NCI-H2107 (cell line): ENCODE measurements around the gene SCUBE1.

Experiments used
- DNase-seq: peaks from one replicate; lab custom pipeline; 2025; lab: John Stamatoyannopoulos, UW

Gene SCUBE1

DNA sequence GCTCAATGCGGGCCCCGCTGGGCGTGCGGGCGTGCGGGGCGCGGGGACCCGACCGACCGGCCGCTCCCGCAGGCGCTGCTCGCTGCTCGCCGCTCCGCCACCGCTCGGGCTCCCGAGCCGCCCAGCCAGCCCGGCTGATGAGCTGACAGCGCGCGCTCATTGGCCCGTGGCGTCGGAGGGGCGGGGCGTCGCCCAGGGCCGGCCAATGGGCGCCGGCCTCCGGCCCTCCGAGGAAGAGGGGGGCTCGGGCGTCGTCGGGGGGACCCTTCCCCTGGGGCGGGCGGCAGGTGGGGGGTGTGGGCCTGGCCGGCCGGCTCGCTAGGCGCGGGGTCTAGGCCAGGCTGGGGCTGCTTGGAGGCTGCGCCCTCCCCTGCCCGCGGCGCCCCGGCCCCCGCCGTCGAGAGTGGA, at the start of gene SCUBE1:
Gene SCUBE1 (minus strand): TSS at position 111 of the 408 bp plus-strand sequence. CDS start 111 bp downstream, outside the sequence.
- no peak for DNase-seq

DNA sequence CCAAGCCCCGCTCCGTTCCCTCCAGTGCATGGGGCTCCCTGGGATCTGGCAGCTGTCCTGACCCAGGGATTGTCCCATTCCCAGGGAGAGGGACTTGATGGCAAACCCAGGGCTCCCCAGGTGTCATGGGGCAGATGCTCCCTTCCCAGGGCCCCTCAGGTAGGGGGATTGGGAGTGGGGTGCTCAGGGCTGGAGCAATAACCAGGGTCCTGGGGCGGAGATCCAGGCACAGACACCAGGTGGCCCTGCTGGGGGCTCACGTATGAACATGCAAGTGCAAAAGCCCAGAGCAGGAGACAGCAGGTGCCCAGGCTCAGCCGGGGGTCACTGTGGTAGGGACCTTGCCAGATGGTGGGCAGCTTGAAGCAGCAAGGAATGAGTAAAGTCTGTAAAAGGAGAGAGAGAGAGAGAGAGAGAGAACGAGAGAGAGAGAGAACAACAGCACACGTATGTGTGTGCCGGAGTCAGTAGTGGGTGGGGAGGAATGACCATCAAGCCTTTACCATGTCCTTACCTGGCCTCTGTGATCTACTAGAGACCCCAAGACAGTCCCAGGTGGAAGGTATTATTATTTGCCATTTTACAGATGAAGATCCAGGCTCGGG, 49.3 kb upstream of the SCUBE1 start:
- no peak for DNase-seq

DNA sequence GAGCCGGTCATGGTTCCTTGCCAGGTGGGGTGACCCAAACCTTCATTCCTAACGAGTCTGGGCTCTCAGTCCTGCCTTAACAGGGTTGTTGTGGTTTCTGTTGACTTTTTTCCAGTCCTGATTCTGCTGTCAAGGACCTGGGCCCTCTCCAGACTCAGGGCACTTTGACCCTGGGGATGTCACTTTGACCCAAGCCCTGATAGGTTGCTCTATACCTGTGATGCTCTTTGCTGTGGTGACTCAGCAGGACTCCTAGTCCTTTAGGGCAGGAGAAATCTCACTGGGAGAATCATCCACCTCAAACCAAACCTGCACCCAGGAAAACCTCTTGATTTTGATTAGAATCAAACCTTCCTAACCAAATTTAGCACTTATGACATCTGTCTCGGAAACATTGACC, 48.1 kb upstream of the SCUBE1 start:
- no peak for DNase-seq

DNA sequence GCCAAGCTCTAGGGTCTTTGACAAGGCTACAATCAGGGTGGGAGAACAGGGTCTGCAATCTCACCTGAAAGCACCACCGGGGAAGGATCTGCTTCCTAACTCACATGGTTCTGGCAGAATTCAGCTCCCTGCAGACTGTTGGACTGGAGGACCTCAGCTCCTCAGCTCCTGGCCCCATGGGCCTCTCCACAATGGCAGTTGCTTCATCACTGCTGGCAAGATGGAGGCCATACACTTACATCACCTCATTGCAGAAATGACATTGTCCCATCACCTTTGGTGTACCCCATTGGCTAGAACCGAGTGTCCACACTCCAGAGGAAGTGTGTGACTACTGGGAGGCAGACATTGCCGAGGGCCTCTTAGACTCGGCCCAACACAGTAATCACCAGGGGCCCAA, 47.7 kb upstream of the SCUBE1 start:
- DNase-seq, result no peak

DNA sequence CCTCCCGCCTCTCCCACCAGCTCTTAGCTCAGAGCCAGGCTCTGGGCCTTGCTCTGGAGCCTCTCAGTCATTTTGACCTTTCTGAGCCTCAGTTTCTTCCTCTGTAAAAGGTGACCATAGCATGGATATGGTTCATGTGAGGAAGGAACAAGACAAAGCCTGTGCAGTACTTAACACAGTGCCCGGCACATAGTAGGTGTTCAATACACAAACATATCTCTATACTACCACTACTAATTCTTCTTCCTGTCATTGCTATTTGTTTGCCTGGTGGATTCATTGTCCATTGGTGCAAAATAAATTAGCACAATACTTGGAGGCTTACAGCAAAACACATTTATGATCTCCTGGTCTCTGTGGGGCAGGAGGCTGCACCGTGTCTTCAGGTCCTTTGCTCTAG, 47.0 kb upstream of the SCUBE1 start:
- no peak for DNase-seq

DNA sequence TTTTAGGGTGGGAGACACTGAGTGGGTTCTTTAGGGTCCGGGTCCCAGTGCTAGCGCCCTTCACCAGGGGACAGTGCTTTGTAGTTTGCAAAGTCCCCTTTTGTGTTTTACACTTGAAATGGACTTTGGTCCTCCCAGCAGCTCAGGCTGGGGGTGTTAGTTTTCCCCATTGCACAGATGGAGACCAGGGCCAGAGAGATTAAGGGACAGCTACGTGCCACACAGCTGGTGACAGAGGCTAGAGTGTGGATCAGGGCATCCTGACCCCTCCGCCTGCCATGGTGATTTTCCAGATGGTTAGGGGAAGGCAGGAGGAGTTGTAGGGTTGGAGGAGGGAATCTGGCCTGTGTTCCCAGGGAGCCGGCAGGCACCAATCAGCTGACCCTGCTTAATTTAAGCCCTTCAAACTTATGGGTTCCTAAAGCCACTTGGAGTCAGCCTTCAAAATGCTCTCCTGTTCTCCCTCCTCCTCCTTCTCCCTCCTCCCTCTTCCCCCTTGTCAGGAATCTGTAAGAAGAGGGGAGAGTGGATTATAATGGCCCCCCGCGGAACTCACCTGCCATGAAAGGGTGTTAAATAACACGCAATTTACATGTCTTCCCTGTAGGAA, 46.2 kb upstream of the SCUBE1 start:
- DNase-seq, result no peak

DNA sequence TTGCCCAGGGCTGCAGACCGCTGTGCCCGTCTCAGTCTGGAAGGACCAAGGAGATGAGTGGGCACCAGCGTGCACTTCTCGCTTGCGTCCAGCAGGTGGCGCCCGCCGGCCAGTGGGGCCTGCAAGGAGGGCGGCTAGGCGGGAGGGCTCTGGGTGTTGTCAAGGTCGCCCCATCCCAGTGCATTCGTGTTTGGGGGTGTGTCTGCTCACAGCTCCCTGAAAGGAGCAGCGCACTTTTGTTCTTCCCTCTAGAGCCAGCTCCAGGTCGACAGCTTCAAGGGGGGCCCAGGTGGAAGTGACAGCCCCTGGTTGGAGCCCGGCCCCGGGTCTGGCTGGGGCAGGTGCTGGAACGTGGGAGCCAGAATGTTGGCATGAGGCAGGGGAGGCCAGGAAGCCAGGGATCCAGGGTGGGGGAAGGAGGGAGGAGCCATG, 45.3 kb upstream of the SCUBE1 start:
- DNase-seq, result peak; percentile 33

DNA sequence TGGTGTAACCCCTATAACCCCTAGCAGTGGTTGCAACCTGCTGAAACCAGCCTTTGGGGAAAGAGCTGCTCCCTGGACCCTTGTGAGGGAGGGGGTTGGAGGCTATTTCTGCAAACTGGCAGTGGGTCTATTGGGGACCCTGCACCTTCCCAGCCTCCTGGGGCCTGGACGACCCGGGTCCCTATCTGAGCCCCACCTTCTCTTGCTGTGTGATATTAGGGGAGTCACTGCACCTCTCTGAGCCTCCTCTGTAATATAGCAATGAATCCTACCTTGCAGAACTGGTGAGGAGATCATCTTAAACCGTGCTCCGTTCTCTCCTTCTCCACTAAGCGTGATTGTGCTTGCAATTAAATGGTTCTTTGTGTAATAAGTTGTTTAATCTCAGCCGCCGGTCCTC, 44.6 kb upstream of the SCUBE1 start:
- DNase-seq, result no peak

DNA sequence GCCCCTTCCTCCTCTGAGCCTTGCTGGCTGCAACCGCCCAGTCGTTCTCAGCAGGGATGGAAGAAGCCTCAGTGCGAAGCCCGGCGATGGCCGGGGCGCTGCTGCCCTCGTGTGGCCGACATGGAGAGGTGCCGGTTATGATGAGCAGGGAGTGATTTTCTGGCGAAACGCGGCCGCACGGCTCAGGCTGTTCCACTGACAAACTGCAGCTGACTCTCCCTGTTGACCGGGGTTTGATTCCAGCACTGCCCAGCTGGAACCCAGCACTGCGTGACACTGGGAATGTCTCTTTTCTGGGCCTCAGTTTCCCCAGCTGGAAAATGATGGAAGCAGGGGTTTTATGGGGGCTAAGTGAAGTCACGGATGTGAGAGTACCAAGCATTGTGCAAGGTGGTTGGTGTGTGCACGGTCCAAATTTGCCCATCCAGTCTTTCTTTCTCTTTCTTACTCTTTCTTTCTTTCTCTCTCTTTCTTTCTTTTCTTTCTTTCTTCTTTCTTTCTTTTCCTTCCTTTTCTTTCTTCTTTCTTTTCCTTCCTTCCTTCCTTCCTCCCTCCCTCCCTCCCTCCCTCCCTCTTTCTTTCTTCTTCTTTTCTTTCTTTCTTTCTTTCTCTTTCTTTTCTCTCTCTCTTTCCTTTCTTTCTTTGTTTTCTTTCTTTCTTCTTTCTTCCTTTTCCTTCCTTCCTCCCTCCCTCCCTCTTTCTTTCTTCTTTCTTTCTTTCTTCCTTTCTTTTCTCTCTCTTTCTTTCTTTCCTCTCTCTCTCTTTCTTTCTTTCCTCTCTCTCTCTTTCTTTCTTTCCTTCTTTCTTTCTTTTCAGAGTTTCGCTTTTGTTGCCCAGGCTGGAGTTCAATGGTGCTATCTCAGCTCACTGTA, 42.8 kb upstream of the SCUBE1 start:
- no peak for DNase-seq

DNA sequence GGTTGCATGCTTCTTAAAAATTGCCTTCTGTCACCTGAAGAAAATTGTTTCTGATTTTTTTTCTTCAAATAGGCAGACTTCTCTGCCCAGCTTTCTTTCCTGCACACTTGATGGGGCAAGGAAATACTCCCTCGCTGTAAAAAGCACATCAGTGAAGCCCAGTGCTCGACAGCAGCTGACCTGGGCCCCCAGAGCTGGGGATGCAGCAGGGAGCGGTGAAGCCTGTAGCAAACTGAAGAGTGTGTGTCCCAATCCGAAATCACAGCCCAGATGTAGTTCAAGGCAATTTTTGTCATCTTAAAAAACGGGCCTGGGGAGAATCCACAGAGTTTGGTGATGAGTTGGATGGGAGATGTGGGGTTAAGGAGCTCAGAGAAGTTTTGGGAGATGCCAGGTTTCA, 41.7 kb upstream of the SCUBE1 start:
- no peak for DNase-seq

DNA sequence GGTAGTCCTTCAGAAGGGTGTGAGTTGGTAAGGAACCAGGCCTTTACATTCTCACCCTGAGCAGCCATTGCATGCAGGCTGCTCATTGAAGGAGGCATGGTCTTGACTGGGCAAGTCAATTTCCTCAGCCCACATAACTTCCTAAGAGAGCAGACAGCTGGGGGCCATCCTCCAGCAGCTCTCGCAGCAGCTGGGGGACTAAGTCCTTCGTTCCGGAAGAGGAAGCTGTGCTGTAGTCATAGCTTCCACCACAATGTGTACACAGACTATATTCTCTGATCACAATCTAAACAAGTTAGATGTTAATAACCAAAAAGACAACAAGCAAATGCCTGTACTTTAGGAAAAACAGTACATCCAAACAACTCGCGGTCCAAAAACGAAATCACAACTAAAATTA, 38.5 kb upstream of the SCUBE1 start:
- no peak for DNase-seq

DNA sequence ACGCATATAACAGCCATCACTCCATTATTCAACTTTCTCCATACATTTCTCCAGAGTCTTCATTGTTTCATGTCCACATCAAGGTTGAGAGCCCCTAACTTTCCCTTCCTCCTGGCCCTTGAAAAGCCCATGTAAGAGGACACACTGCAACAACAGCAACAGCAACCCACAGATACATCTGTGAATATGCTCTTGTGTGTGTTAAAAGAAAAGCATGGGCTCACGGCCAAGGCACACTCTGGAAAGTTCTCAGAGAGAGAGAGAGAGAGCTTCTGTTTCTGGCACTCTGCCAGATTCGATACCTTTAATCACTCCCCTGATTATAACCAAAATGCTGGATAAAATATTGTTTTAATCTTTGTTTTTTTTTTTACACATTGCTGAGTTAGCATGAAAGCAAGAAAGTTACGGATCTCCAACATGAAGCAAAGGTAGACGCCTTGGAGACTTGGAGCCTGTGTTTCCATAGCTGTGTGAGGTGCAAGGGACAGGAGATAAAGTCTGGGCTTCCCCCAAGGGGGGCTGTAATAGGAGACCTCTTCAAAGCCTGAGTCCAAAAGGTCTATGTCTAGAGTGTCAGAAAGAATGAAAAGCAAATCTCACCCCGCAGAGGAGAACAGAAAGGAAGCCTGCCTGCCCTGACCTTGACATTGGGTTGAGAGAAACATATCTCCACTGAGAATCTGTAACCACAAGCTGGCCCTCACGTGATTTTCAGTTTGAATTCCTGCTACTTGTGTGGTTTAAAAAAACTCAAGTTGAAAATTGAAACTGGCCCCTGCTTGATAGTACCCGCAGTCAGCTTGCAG, 34.9 kb upstream of the SCUBE1 start:
- no peak for DNase-seq

DNA sequence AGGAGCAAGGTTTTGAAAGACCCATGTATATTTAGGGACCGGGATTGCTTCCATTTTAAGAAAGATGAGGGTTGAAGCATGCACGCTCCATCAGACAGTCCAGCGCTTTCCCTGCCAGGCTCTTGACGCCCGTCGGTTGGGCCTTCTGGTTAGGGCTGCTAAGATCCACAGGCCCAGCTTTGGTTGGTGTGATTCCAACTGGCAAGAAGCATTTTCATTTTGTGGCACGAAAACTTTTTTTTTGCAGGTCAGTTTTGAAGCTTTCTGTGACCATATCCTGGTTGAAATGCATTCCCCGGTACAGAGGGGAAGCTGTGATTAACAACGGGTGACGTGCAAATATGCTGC, 34.4 kb upstream of the SCUBE1 start:
- no peak for DNase-seq

DNA sequence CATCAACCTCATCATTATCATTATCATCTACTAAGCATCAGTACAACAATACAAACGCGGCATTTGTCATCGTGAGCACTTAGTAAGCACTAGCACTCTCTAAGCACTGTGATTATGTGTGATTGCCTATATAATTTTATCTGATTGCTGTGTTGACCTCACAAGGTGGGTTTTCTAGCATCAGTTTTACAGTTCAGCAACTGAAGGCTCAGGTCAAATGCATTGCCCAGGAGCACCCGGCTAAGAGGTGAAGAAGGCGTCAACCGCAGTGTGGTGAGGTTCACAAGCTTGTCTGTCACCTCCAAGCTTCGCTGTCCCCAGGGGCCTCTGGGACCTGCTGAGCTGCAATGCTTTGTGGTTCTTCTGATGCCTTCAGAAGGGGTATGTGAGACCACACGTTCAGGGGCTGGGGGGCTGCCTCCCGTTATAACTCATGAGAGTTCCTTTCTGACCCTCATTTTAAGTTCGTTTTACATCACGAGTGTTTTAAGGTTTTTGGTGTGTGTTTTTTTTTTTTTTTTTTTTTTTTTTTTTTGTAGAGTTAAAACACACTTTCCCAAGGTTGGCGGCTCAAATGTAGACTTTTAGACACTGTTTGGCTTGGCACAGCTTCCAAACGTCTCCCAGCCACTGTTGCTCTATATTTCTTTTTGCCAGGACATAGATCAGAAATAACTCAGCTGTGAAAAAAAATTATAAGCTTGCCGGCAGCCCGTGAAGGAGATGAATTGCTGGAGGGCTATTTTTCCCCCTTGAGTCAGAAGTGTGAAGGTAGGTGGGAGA, 33.8 kb upstream of the SCUBE1 start:
- DNase-seq, result no peak

DNA sequence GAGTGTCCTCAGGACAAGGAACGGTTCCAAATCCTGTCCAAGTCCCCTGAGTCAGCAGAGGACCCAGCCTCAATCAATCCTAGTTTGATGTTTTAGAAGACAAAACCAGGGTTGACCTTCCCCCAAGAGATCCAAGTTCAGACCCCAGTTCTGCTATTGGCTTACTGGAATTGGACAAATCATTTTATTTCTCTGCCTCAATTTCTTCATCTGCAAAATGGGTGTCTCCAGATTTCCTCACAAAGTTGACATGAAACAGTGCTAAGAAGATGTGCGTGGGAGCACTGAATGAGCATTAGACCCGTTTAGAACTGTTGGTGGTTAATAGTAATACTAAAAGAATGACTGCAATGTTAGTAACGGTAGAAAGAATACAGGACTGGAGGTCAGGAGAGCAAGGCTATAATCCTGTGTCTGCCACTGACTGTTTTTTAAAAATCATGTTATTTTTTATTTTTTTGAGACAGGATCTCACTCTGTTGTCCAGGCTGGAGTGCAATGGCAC, 32.8 kb upstream of the SCUBE1 start:
- no peak for DNase-seq

DNA sequence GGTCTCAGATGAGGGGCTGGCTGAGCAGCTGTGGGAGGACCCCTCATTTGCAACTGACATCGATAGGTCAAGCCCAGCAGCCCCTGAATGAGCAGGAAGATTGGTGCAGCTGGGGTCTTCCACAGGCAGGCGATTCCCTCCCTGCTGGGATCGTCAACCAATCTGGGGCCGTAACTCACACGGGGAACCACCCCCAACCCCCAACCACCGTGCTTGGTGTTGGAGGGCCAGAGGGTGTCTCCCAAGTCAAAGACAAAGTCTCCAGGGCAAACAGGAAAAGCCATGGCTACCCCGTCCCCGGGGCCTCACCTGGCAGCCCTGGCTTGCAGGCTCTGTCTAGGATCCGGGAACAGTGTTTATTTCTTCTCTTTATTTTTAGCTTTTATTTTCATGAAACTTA, 26.9 kb upstream of the SCUBE1 start:
- no peak for DNase-seq

DNA sequence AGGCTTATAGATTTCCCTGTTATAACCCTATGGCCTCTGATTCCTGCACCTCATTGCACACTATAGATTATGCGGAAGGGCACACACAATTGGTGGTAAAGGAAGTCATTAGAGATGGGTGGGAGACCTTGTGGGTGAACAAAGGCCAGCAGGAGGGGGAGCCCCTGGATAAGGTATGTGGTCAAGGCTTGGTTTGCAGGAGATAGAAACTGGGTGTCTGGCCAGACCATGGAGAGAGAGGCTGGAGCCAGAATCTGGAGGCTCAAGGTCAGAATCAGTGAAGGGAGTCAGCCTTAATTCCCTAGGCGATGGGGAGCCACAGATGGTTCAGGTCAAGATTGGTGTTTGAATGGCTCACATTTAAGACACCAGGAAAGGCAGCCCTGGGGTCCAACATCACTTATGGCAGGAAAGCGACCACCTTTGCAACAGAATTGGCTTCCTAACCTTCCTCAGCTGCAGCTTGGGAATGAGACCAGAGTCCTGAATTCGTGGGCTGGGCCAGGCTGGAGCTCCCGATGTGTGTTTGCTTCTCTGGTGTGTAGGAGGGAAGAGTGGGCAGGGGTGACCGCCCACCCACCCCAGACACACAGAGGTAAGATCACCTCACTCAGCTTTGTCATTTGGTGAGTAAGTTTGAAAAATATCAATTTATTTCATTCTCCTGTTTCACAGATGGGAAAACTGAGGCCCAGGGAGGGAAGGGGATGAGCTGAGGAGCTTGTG, 22.7 kb upstream of the SCUBE1 start:
- DNase-seq, result no peak

DNA sequence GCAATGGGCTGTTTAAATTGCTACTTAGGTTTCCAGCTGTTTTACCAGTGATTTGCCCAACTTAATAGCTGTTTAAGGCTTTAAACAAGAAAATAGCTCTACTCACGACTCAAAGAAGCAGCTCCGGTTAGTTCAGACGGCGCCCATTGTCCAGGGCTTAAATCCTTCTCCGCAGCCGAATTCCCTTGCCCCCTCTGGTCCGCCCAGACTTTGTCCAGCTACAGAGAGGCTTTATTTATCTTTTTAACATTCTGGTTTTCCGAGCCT, 20.9 kb upstream of the SCUBE1 start:
- no peak for DNase-seq

DNA sequence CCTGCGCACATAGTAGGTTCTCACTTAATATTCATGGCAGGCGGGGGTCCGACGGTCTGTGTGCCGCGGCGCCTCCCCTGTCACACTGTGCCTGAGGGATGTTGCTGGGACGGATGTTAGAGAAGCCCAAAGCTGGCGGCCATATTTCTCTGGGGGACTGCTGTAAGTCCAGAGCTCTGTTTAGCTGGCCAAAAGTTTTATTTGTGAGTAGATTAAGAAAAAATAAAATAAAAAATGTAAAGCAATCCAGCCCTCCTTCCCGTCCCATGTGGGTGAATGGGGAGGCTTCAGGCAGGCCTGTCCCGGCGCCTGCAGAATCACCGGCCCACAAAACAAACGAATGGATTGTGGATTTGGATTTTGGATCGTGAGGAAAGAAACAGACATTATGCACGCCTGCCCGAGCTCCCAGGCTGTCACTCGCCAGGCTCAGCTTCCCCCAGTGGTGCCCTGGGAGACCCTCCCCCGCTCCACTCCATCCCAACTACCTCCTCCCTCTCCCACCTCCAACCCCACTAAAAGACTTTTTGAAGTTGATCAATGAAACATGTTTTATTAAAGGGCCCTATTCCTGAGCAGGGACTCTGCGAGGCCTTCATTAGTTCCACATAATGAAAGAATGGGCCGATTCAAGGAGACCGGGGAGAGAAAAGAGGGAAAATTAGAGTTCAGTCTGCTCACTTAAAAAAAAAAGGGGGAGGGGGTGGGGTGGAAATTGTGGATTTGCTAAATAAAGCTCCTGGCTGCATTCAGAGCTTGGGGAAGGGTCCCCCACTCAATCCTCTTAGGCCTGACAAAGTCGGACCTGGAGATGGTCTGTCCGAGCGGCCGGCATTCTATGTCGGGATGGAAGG, 20.4 kb upstream of the SCUBE1 start:
- no peak for DNase-seq

DNA sequence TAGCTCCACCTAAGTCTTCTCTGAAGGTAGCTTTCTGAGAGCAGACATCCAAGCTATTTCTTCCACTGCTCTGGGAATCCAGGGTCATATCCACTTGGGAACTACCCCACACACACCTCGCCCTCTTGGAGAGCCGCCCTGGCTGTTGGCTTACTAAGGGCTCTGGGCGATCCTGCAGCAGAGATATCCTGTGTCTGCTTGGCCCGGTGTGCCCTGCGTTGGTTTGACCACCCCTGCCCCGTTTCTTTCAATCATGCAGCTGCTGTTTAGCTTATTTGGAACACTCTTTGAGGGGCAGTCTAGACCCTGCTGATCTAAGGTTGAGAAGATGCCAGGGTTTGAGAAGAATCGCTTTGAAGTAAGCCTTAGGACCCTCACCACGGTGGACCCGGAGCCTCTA, 17.4 kb upstream of the SCUBE1 start:
- DNase-seq, result no peak
